KOPT-K1 (cell line): Measurements from ENCODE around the gene PCDH1.

Experiments
- H3K27ac ChIP-seq: fragments of 200-600 bp; sonication (generic); 2 replicates; pipeline ENCODE4 v1.5.1; 2016; ENCODE audit warnings: antibody characterized with exemption, mild to moderate bottlenecking, low read depth, low read length; ENCODE audit not compliant: poor library complexity, severe bottlenecking
- H3K36me3 ChIP-seq: fragments of 200-600 bp; sonication (generic); 2 replicates; pipeline ENCODE4 v1.5.1; 2017; ENCODE audit warnings: antibody characterized with exemption, mild to moderate bottlenecking, low read length, moderate library complexity; ENCODE audit not compliant: insufficient read depth
- H3K9me3 ChIP-seq: fragments of 200-600 bp; sonication (generic); 2 replicates; pipeline ENCODE4 v1.5.1; 2017; ENCODE audit warnings: antibody characterized with exemption, low read length, mild to moderate bottlenecking; ENCODE audit not compliant: insufficient read depth, poor library complexity, severe bottlenecking

Gene PCDH1

DNA sequence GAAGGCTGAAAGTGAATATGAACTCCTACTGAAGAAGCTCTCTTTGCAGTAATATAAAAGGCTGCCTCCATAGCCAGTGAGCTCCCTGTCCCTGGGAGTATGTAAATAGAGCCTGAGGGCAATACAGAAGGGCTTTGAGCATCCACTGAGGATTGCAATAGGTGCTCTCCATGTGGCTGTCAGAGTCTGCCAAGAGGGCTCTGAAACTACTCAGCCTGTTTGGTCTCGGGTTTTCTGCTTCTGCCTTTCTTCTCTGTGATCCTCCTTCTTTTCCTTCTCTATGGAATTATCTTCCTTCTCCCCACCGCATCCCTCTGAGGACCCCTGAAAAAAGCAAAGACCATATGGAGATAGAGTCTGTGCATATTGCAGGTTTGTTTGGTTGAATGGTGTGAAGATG is 69.4 kb downstream of the PCDH1 start:
- no peak overlapping the region for H3K27ac ChIP-seq
- no peaks in the 10 kb centered on the region for H3K36me3 ChIP-seq

GRCh38 chr5:141807732-141808131 is 70.5 kb downstream of the PCDH1 start:
- no peaks in the 10 kb centered on the region for H3K36me3 ChIP-seq
- no peaks in the 10 kb centered on the region for H3K9me3 ChIP-seq
- H3K27ac ChIP-seq = no peak overlapping the region

More for the DNA sequence above, 69.4 kb downstream of the PCDH1 start:
- no peaks in the 10 kb centered on the region for H3K9me3 ChIP-seq

- no peaks in the 10 kb centered on the region for H3K36me3 ChIP-seq
- H3K9me3 ChIP-seq = no peaks in the 10 kb centered on the region
- H3K27ac ChIP-seq = no peak overlapping the region
Measured at GRCh38 chr5:141807329-141807728, 70.9 kb downstream of the PCDH1 start.

- Histone ChIP-seq H3K9me3 (no peaks in the 10 kb centered on the region), H3K27ac (no peak overlapping the region)
Measured at GRCh38 chr5:141806626-141807025, 71.6 kb downstream of the PCDH1 start.

DNA sequence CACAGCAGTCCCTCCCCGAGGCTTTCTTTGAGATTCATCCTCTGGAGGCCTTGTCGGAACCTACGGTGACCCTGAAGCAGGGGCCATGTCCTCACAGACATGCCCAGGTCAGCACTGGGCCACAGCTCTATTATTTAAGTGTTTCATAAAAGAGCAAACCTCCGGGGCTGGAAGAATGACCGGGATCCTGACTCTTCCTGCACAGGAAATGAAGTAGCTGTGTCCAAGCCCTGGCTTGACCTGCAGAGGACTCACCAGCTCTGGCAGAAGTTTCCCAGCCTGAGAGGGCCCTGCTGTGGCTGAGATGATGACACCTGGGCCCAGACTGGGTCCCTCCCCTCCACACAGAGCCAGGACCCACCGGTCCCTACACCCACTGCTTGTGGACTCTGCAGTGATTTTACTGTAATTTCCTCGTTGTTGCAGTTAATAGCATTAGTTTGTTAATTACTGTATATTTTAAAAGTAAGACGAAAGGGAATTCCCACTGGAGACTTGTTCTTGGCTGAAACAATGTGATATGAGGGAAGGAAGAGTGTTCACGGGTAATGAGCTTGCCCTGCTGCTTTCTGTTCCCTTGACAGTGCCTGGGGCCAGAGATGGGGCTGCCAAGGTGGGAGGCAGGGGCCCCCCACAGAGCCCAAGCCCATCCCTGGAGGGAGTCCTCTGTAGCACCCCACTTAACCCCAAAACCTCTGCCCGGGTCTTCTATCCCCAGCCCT is 72.2 kb downstream of the PCDH1 start:
- Histone ChIP-seq H3K9me3 (no peaks in the 10 kb centered on the region), H3K36me3 (no peaks in the 10 kb centered on the region), H3K27ac (no peak overlapping the region)

More at GRCh38 chr5:141806626-141807025, 71.6 kb downstream of the PCDH1 start:
- H3K36me3 ChIP-seq = no peaks in the 10 kb centered on the region

DNA sequence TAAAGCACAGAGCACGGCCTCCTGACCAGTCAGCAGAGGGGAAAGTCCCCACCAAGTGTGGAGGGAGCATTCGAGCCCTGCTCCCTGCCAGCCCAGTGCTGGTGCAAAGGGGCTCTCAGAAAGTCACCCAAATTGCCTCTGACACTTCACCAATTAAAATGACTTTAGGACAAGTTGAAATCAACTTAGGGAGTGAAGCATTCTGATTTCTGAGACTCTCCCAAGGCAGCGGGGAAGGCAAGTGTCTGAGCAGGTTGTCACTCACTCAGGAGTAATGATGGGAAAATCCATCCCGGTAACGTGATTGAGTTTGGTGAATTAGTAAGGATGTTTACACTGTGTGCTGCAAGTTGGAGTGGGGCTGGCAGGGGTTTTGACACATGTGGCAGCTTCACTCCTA is 73.7 kb downstream of the PCDH1 start:
- Histone ChIP-seq H3K27ac (no peak overlapping the region), H3K9me3 (no peaks in the 10 kb centered on the region), H3K36me3 (no peaks in the 10 kb centered on the region)
